Astrocyte of the spinal cord (primary cell): ENCODE data around the gene MCM5.
"Not testable (repeated sequence)": the region's sequence is repeated elsewhere in the genome, so short reads cannot be mapped to it uniquely, and the experiment has no call there.

Source experiments
- DNase-seq: peaks from one replicate; pipeline ENCODE4 v3.0.0; 2011; ENCODE audit warnings: low read depth, low spot score
- H3K4me3 ChIP-seq: 2 replicates; pipeline ENCODE4 v1.5.1; 2011; ENCODE audit warnings: low read depth, mild to moderate bottlenecking, low read length, moderate library complexity
- in situ Hi-C: cut with HindIII; loops from 2 replicates; pipeline ENCODE4 v1.10.0; 2017; ENCODE audit warnings: low sequenced_read_pairs
- TF ChIP-seq, protein P1 (sequence below): IDR thresholded peaks from 2 replicates; pipeline ENCODE4 v1.5.1; 2012; ENCODE audit warnings: low read depth, mild to moderate bottlenecking, low read length, inconsistent platforms

Gene MCM5

DNA sequence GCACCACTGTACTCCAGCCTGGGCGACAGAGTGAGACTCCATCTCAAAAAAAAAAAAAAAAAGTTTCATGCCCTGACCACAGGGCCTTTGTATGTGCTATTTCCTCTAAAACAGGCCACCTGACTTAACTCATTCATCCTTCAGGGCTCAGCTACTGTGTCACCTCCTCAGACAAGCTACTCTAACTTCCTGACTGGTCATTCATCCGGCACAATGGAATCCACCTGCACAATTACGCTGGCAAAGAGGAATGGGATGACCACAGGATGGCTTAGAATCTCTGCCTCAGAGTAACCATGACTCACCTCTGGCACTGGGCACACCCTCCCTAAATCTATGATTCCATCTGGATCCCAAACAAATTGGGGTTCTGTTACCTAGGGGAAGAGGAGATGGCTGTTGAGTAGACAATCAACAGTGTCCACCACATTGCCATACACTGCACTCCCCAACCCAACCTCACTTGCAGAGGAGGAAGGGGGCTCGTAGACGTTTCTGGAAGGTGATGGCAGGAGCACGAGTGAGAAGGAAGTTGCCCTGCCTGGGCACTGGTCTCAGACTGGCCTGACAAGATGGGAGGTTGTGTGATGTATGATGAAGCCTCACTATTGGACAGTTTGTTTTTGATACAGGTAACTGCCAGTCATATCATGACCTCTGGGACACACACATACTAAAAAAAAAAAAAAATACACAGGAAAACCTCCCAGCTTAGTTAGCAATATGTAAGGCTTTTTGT lies 41.9 kb upstream of the MCM5 start:
- TF ChIP-seq, protein P1, sequence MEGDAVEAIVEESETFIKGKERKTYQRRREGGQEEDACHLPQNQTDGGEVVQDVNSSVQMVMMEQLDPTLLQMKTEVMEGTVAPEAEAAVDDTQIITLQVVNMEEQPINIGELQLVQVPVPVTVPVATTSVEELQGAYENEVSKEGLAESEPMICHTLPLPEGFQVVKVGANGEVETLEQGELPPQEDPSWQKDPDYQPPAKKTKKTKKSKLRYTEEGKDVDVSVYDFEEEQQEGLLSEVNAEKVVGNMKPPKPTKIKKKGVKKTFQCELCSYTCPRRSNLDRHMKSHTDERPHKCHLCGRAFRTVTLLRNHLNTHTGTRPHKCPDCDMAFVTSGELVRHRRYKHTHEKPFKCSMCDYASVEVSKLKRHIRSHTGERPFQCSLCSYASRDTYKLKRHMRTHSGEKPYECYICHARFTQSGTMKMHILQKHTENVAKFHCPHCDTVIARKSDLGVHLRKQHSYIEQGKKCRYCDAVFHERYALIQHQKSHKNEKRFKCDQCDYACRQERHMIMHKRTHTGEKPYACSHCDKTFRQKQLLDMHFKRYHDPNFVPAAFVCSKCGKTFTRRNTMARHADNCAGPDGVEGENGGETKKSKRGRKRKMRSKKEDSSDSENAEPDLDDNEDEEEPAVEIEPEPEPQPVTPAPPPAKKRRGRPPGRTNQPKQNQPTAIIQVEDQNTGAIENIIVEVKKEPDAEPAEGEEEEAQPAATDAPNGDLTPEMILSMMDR = no peak
- no peak overlapping the region for H3K4me3 ChIP-seq
- in situ Hi-C loops = no loop called here
- DNase-seq = peak; percentile 15

DNA sequence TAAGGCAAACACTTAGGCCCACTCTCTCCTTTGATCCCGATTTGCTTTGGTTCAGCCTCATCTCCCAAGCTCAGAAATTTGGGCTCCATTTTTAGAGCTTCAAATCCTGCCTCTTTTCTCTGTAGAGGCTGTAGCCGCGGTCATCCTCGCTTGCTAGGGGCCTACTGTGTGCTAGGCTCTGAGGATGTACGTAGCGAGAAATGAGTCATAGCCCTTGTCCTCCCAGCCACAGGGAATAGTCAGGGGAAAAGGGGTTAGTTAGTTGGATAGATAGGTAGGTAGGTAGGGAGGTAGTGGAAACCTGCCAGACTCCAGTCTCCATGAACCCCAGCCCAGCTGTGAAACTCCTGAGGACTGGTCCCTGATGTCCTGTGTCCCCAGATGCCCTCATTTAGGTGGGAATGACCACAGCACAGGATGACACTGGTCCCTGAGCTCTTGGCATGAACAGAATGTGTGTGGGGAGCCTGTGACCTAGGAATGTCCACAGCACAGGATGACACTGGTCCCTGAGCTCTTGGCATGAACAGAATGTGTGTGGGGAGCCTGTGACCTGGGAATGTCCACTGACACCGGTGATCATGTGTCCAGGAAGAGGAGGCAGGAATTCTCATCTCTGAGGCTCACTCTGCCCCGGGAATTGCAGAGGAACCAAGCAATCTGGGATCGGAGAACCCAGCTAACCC lies 40.4 kb upstream of the MCM5 start:
- H3K4me3 ChIP-seq = no peak overlapping the region
- TF ChIP-seq, protein P1 = no peak
- DNase-seq = no peak
- in situ Hi-C loops = no loop called here

DNA sequence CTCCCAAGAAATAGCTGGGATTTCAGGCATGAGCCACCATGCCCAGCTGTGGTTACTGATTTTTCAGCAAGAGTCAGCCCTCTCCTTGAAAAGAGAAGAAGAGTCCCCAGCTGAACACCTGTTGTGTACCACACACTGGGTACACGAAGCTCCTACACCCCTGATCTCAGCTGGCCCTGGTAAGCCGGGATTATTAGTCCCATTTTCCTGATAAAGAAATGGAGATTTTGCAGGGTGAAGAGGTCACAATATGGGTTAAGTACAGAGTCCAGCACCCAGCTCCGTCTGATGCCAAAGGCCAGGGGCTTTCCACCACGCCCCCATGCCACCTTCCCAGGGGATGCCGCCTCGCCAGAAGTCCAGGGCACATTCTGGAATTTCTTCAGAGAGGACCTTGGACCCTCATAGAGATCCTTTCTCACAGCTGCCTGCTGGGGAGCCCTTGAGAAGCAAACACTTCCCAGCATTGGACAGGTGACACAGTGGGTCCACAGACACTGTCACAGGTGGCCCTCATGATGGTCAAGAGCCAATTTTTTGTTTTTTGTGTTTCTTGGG lies 38.9 kb upstream of the MCM5 start:
- H3K4me3 ChIP-seq = no peak overlapping the region
- TF ChIP-seq, protein P1 = no peak
- in situ Hi-C loops = no loop called here
- no peak for DNase-seq

DNA sequence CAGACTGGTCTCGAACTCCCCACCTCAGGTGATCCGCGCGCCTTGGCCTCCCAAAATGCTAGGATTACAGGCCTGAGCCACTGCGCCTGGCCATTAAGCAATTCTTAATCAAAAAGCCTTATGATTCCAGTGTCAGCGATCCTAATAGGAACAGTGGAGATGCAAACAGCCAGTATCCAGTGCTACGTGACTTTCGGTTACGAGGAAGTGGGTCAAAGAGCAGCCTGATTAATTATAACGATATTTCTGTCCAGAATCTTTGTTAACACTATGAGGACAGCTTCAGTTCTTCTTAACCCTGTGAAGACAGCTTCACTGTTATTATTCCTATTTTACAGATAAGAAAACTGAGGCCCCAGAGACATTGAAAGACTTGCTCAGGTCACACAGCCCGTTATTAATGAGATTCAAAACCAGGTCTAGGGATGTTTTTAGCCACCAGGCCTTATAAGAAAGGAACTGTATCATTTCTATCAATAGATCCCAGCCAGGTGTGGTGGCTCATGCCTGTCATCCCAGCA lies 36.3 kb upstream of the MCM5 start:
- TF ChIP-seq, protein P1 = no peak
- H3K4me3 ChIP-seq = no peak overlapping the region
- in situ Hi-C loops = no loop called here
- no peak for DNase-seq

DNA sequence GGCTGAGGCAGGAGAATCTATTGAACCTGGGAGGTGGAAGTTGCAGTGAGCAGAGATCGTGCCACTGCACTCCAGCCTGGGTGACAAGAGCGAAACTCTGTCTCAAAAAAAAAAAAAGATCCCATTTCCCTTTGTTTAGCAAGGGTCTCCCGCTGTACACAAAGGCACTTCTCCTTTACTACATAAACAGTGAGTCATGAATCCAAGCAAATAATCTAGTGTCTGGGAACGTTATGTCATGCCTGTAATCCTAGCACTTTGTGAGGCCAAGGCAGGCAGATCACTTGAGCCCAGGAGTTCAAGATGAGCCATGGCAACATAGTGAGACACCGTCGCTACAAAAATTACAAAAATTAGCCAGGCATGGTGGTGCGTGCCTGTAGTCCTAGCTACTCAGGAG lies 35.7 kb upstream of the MCM5 start:
- peak; percentile 78 for DNase-seq
- H3K4me3 ChIP-seq, in situ Hi-C loops: not testable (repeated sequence)

DNA sequence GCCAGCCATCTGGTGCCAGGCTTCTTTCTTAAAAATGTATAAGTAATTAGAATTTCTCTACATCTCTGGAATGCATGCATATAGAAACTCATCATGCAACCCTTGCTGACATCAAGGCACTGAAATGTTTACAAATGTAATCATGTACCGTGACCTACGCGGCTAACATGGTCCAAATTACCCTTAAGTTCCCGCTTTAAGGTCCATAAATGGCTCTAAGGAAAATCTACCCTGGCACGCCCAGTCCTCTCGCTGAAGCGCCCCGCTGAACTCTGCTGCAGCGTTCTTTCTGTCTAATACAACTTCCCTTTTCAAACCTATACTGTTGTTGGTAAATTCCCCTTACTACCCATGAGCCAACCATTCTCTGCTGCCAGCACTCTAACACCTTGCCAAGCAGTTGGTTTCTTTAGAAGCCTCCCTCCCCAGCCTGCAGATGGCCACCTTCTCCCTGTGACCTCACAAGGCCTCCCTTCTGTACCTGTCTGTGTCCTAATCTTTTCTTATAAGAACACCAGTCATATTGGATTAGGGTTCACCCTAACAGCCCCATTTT lies 32.5 kb upstream of the MCM5 start:
- in situ Hi-C loops = no loop called here
- DNase-seq = no peak
- no peak overlapping the region for H3K4me3 ChIP-seq
- TF ChIP-seq, protein P1 = no peak
